DMS 273 (cell line): ENCODE measurements around the gene AK5.
"Not testable (repeated sequence)": the region's sequence is repeated elsewhere in the genome, so short reads cannot be mapped to it uniquely, and the experiment has no call there.

Experiments used
- DNase-seq: peaks from one replicate; lab custom pipeline; 2025; ENCODE audit not compliant: unreplicated experiment; lab: John Stamatoyannopoulos, UW

The AK5 gene

DNA sequence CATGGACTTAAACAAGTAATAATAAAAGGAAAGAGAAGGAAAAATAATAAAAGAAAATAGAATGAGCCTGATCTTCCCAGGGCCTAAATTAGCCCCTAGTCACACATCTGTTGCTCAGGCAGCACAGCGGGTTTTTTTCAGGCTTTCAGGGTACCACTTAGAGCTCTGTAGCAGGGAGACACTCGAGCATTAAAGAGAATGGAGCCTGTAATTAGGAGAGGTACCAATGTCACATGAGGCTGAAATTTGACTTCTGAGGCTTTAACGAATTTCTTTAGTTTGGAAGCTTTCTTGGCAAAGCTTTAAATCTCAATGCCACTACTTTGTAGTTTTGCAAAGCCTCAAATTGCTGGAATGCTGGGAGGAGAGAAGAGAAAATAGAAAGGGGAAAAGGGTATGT lies 116.3 kb downstream of the AK5 start:
- no peak for DNase-seq

DNA sequence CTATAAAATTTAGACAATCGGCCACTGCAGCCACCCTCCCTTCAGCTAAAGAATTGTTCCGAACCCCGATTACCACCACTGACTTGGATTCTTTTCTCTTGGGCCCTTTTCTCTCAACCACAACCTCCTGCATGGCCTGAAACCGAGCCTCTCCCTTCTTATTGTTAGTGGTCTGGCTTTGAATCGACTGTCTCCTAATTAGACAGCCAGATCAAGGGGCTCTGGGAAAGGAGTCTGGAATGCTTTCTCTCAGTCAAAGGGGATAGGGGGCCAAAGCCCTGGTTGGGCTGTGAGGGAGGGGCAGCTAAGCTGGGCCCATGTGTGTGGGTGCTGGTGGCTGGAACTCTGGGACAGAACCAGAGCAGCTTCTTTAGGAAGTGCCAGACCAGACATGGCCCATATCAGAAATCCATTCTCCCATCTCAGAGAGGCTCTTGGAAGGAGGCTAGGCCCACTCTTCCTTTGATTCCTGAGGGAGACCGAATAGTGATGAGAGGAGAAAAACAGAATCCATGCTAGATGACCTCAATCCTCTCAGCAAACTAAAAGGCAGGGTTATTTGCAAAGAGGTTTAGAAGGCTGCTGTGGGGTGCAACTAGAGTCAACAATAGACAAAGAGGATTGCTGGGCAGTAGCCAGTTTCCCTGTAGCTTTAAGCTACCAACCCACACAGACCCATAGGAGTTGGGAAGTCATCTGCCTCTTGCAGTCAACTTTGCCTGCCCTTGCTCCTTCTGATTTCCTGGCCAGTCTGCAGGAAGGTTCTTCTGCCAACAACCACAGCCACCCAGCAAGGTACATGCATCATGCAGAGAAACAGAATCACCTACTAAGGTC lies 117.6 kb downstream of the AK5 start:
- DNase-seq = no peak

DNA sequence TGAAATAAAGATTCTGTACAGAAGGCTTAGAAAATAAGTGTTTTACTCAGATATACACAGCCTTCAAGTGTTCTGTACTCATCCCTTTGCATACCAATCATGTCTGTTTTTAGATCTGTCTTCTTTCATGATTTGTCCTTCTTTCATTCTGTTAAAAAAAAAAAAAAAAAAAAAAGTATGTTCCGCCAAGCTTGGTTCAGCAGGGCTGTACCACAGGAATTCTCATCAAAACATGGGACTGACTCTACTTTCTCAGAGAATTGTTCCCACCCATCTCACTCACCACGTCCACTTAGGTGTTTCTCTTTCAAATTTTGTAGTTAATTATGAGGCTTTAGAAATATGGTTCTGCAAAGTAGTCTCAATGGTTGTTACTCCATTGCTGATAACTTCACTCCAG lies 119.0 kb downstream of the AK5 start:
- DNase-seq = no peak

DNA sequence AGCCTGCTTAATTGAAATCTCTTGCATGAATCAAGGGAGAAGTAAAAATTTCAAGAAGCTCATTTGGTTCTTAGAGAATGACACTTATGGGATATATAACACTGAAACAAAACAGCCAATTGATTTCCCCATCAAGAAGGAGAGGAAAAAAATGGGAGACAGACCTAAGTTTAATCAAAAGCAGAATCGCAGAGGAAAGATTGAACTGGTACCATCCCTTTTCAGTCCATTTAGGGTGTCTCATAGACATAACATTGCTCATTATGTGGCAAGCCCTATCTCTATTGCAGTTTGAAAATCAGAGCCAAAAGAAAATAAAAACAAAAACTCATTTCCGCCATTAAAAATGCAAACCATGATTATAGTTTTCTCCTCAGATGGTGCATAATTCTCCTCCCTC lies 119.6 kb downstream of the AK5 start:
- DNase-seq = no peak

DNA sequence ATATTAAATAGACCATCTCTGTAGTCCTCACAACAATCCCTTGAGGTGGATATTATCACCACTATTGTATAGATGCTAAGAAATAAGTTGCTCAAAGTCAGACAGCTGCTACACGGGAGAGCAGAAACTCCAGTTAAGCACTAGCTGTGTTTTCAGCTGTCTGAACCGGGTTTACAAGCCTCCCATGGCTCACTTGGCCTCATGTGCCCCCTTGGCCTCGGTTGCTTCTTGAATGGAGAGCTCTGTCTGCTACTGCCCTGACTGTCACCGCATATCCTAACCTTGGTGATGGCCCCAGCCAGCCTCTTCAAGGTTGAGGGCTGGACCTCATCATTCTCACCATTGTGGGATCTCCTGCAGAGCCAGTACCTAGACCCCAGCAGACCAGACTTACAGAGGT lies 123.4 kb downstream of the AK5 start:
- DNase-seq = no peak

DNA sequence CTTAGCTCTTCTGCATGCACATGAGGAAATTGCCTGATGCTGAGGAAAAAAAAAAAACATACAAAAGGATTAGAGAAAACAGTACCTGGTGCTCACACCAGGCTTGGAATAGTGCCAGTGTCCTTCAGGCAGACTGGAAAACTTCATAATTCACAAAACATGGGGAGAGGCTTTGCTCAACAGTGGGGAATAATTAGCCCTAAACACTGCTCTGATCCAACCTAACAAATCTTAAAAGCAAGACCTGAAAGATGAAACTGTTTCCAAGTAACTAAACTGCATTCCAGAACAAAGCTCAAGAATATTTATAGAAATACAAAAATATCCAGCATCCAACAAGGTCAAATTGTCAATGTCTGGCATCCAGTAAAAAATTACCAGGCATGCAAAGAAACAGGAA lies 124.8 kb downstream of the AK5 start:
- peak; percentile 57 for DNase-seq

DNA sequence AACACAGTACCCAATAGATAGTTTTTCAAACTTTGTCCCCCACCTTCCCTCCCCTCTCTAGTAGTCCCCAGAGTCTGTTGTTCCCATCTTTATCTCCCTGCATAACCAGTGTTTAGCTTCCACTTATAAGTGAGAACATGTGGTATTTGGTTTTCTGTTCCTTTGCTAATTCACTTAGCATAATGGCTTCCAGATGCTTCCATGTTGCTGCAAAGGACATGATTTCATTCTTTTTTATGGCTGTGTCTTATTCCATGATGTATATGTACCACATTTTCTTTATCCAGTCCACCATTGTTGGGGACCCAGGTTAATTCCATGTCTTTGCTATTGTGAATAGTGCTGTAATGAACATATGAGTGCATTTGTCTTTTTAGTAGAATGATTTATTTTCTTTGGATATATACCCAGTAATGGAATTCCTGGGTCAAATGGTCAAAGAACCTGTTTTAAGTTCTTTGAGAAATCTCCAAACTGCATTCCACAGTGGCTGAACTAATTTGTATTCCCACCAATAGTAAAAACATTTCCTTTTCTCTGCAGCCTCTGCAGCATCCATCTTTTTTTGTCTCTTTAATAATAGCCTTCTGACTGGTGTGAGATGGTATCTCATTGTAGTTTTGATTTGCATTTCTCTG lies 126.0 kb downstream of the AK5 start:
- no peak for DNase-seq

DNA sequence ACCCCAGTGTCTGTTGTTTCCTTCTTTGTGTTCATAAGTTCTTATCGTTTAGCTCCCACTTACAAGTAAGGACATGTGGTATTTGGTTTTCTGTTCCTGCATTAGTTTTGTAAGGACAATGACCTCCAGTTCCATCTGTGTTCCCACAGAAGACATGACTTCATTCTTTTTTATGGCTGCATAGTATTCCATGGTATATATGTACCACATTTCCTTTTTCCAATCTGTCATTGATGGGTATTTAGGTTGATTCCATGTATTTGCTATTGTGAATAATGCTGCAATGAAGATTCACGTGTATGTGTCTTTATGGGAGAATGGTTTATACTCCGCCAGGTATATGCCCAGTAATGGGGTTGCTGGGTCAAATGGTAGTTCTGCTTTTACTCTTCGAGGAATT lies 127.1 kb downstream of the AK5 start:
- not testable (repeated sequence) for DNase-seq

DNA sequence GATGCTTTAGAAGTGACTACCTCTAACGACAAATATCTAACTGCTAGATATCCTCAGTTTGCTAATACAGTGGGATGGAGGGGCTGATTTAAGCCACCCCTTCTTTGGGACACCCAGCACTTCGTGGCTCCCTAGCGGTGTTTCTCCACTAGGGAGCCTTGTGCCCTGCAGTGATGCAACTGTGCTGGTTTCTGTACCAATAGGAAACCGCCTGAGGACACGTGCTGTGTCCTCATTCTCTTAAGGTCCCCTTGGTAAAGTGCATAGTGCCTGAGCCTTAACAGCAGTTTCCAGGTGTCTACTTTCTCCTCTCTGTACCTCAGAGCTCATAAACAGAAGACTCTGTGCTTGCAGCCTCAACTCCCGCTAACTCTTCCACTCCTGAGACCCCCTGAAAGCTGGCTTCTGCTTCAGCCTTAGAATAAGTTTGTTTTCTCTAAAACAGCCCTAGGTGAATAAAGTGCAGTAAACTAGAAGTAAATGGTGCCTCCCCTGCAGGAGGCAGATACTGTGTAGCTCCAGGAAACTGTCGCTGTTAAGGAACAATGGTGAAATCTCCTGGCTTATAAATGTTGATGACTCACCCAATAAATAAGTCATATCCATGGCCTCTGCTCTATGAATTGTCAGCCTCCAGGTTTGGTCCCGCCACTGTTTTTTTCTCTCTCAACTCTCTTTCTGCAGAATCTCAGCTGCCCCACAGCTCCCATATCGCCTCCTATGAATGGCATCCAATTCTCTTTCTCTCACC lies 130.4 kb downstream of the AK5 start:
- no peak for DNase-seq

DNA sequence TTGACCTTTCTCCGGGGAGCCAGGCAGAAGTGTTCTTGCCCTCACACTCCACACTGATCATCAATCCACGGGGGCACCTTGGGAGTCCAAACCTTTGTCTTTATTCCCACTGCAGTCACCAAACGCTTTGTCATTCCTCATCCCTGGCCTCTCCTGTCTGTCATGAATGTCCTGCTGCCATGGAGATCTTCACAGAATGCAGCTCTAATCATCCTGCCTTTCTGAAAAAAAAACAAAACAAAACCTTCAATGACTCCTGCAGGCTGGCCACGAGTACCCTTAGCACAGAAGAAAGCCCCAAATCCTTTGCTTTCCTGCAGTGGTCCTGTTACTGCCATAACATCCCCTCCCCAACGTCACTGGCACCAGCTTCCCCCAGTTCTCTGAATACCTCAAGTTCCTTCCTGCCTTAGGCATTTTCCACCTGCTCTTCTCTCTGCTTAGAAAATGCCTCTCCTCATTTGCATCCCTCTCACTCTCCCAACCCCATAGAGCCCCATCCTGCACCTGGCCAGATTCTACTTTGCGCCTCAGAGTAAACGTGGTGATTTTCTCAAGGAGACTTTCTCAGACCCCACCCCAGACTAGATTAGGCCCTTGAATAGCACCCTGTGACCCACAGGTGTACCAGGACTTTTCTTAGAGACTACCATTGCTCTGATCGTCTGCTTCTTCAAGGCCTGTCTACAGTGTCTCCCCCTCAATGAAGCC lies 131.2 kb downstream of the AK5 start:
- DNase-seq = no peak

DNA sequence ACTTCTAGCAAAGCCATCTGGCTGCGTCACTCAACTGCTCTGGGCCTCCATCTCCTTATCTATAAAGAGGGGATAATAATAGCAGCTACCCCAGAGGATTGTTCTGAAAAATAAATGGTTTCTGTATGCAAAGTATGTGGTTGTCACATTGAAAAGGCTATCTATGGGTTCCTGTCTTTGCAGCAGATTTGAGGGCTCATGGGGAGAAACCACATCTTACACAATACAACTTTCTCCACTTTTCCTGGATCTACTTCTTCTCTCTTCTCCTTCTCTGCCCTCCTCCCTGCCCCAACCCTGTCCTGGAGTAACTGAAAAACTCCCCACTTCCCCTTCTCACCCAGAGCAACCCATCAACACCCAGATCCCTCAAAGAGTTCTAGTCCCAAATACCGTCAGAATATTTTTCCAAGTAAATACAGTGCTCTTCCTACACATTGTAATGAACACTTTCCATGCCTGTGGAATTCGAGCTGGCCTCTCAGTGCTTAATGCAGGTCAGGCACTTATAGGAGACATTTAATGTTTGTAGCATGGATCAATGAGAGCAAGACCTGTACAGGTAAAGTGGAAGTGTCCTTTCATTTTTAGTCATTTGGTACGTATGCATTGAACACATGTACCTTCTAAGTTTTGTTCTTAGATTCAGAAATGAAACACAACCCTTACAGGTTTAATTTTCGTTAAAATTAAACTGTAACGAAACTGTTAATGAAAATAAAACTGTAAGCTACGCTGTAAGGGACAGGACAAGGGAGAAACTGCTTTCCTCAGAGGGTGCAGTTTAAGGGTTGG lies 131.9 kb downstream of the AK5 start:
- DNase-seq = no peak

DNA sequence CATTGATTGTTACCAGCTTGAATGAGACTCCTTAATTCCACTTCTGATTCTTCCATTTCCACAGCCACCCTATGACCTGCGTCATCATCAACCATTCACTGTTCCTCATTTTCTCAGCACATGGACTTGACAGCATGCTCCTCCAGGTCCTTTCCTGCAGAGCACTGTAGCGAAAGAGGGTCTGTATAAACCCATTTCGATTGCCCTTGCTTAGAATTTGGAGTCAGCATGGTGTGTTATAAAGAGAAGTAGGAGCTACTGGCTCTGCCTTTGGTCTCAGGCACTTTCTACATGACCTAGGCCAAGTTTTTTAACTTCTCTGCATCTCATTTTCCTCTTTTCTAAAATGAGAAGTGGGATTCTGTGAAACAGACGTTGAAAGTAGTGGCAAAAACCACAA lies 133.8 kb downstream of the AK5 start:
- DNase-seq = no peak

DNA sequence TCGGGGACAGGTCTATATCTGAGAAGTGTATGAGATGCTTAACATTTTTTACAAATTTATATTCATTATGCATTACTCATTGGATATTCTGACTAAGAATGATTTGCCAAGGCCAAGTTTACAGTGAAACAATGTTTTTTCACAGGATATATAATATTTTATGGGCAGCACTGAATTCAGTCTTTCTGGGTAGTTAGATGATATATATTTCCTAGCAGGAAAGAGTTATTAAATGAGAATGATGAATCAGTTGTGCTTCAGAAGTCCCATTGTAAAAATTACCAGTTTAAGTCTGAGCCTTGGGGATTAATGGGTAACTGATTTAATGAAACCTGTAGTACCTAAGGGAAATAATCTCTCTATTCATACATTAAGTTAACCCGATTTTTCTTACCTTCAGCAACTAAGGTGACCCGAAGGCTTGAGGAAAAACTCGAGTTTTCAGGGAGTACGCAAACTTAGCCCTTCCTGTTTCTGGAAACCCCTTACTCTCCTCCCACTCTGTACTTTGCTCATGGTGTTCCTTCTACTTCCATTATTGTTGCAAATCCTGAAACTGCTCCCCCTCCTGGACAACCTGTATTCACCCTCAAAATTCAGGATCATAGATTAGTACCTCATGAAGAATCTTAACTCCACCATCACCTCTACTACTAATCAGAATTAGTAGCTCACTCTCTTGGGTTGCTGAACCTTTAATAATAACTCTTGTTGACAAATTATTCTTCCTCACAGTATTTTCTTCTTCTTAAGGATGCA lies 135.1 kb downstream of the AK5 start:
- DNase-seq = peak; percentile 47

DNA sequence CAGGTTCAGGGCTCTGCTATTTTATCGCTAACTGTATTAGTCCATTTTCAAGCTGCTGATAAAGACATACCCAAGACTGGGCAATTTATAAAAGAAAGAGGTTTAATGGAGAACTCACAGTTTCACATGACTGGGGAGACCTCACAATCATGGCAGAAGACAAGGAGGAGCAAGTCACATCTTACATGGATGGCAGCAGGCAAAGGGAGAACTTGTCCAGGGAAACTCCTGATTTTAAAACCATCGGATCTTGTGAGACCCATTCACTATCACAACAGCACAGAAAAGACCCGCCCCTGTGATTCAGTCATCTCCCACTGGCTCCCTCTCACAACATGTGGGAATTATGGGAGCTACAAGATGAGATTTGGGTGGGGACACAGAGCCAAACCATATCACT lies 136.2 kb downstream of the AK5 start:
- not testable (repeated sequence) for DNase-seq

DNA sequence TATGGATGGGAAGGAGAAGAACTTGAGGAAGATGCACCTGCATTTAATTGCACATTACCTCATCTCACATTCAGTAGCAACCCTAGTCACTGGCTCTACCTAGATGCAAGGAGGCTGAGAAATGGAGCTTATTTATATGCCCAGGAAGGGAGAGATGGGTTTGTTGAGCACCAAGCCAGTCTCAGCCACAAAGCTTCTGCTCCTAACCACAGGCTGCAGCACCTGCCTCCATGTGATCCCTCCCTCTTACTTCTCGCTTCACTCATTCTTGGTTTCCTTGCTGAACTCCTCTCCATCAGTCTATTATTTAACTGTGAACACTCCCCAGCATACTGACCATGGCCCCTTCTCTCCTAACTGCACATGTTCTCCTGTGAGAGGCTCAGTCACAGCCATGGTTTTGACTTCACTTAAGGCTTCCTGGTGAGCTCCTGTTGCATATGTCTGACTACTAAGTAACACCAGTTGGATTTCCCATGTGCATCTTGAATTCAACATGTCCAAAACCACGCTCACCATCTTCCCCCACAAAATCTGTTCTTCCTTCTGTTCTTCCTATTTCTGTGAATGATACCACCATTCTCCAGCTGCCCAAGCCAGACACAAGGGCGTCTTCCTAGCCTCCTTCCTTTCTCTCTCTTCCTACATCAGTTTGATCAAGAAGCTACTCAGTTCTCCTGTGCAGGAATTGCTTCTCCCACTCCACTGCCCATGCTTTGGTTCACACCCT lies 139.8 kb downstream of the AK5 start:
- DNase-seq = no peak

DNA sequence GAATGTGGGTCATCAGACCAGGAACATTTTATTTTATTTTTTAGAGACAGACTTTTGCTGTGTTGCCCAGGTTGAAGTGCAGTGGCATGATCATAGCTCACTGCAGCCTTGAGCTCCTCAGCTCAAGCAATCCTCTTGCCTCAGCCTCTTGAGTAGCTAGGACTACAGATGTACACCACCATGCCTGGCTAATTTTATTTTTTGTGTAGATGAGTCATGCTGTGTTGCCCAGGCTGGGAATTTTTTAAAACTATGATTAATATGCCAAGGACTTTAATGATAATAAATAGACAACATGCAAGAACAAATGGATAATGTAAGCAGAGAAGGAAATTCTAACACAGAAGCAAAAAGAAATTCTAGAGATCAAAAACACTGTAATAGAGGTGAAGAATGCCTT lies 142.4 kb downstream of the AK5 start:
- no peak for DNase-seq

DNA sequence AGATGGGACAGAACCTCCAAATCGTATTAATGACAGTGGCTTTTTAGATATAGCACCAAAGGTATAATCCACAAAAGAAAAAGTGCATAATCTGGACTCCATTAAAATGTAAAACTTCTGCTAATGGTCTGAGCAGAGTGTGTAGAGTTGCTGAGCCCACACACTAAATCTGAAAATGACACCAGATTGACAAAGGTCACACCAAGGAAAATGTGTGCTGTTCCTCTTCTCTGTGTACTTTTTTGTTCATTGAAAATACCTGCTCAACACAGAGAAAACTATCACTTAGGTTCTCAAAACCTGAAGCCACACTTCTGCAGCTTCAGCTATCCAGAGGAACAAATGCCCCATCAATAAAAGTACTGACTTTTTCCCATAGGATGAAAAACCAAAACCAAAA lies 146.2 kb downstream of the AK5 start:
- DNase-seq = no peak

DNA sequence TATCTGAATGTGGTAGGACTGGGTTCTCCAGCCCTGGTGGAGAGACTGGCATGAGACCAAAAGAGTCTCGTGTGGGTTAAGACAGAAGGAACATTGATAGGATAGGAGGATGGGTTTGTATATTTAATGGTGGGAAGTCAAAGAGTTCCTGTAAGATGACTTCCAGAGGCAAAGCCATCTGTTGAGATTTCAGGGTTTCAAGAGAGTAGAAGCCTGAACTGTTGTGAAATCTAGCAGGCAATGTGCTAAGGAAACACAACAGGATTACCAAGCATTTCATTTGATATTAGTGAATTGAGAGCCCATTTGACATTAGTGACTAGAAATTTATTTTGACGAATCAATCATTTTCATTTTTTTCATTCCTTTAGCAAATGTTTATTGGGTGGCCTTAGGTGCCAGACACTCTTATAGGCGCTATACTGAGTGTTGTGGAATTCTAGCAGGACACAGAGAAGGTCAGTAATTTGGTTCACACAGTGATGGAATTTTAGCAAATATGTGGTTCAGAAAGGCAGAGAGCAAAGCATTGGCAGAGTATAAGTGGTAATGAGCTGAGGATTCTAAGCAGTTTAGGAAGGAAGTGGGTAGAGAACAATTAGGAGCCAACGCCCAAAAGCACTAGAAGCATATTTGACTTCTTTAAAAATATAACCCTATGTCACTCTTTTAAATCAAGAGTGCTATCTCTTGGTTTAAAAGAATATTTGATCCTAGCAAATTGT lies 149.3 kb downstream of the AK5 start:
- no peak for DNase-seq

DNA sequence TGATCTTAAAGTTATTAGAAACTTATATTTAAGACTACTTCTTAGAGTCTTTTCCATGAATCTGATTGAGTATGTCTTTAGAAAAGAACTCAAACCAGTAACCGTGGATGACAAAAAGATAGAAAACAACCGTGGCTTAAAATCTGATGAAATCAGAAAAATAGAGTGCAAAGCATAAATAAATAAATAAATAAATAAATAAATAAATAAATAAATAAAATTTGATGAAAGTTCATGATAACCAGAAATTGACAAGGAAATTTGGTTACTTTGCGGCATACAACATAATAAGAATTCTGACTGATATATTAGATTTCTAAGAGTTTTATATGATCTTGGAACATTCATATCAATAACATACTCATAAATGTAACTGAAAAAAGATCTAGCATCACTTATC lies 152.1 kb downstream of the AK5 start:
- DNase-seq = no peak
